ENCODE results near the gene MACROD2. TPM values are rescaled to one million over a fixed set of nuclear protein-coding genes. Genes with fewer than 3 reads are reported as not detected.

The MACROD2 gene
- total RNA-seq, 1 donor from 2014 or later = 2.5 TPM

DNA sequence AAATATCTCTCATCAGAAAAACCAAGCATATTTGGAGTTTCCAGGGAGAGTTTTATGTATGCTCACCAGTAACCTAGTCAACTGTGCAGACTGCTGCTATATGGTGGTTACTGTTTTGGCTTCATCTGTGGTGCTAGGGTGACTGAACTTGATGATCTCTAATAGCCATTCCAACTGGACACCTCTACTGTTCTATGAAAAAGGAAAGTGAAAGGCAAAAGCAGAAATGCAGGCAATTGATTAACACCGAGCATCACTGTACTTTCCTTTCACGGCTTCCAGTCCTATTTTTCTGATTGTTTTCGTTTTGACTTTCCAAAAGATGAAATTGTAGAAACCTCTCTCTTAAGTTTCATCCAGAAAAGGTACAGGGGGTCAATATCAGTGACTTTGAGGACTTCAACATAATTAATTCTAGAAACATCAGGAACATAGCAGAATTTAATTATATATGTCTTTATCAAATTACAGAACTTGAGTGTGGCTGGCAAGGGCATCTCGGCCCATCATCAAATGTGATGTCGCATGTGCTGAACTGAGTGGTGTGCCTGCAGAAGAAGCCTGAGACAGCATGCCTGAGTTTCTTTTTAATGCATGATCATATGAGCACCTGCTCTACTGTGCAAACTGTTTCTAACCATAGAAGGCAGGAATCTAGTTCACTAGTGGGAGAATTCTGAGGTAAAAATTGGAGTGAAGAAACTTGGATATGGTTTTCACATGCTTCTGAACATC lies 806.4 kb downstream of the MACROD2 start:
- Mint-ChIP-seq H3K27me3 (ENCODE audit: unreplicated experiment) (no peaks in the 10 kb centered on the region), H3K9me3 (ENCODE audit: unreplicated experiment) (no peaks in the 10 kb centered on the region), H3K4me3 (ENCODE audit: unreplicated experiment) (no peak overlapping the region), H3K36me3 (ENCODE audit: unreplicated experiment) (no peaks in the 10 kb centered on the region), H3K4me1 (ENCODE audit: unreplicated experiment) (no peaks in the 10 kb centered on the region), H3K27ac (ENCODE audit: unreplicated experiment) (no peak overlapping the region)
- TF ChIP-seq, protein P1, sequence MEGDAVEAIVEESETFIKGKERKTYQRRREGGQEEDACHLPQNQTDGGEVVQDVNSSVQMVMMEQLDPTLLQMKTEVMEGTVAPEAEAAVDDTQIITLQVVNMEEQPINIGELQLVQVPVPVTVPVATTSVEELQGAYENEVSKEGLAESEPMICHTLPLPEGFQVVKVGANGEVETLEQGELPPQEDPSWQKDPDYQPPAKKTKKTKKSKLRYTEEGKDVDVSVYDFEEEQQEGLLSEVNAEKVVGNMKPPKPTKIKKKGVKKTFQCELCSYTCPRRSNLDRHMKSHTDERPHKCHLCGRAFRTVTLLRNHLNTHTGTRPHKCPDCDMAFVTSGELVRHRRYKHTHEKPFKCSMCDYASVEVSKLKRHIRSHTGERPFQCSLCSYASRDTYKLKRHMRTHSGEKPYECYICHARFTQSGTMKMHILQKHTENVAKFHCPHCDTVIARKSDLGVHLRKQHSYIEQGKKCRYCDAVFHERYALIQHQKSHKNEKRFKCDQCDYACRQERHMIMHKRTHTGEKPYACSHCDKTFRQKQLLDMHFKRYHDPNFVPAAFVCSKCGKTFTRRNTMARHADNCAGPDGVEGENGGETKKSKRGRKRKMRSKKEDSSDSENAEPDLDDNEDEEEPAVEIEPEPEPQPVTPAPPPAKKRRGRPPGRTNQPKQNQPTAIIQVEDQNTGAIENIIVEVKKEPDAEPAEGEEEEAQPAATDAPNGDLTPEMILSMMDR (IDR thresholded peaks at IDR 0.05) = no peak
- DNase-seq (ENCODE audit: extremely low spot score, unreplicated experiment) = no peak

DNA sequence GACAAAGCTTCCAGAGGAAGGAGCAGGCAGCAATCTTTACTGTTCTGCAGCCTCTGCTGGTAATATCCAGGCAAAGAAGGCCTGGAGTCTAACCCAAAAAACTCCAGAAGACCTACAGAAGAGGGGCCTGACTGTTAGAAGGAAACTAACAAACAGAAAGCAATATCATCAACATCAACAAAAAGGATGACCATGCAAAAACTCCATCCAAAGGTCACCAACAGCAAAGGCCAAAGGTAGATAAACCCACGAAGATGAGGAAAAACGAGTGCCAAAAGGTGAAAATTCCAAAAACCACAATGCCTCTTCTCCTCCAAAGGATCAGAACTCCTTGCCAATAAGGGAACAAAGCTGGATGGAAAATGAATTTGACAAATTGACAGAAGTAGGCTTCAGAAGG lies 811.9 kb downstream of the MACROD2 start:
- H3K4me1 Mint-ChIP-seq (ENCODE audit: unreplicated experiment) = no peaks in the 10 kb centered on the region
- TF ChIP-seq, protein P1 (IDR thresholded peaks at IDR 0.05) = no peak
- H3K27me3 Mint-ChIP-seq (ENCODE audit: unreplicated experiment) = no peaks in the 10 kb centered on the region
- H3K27ac Mint-ChIP-seq (ENCODE audit: unreplicated experiment) = no peak overlapping the region
- H3K9me3 Mint-ChIP-seq (ENCODE audit: unreplicated experiment) = peaks cover 33% of the 10 kb centered on the region
- no peak for DNase-seq (ENCODE audit: extremely low spot score, unreplicated experiment)
- H3K4me3 Mint-ChIP-seq (ENCODE audit: unreplicated experiment) = no peak overlapping the region
- no peaks in the 10 kb centered on the region for H3K36me3 Mint-ChIP-seq (ENCODE audit: unreplicated experiment)

DNA sequence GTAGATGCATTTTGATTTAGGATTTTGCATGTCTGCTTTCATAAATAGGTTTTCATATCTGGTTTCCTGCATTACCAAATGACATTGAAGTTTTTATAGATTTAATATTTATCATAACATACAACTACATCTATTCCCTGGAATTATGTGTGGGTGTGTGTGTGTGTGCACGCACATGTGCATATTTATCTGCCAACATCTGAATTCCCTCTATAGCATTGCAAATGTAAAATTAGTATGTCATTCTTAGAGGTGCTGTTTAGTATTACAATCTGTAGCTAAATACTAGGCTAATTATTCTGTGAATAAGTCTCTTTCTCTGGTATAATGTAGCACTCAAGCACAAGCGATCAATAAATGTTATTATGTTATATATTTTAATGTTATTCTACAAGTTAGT lies 820.0 kb downstream of the MACROD2 start:
- Mint-ChIP-seq H3K27me3 (ENCODE audit: unreplicated experiment) (no peaks in the 10 kb centered on the region), H3K4me3 (ENCODE audit: unreplicated experiment) (no peak overlapping the region), H3K27ac (ENCODE audit: unreplicated experiment) (no peak overlapping the region), H3K4me1 (ENCODE audit: unreplicated experiment) (no peaks in the 10 kb centered on the region), H3K36me3 (ENCODE audit: unreplicated experiment) (no peaks in the 10 kb centered on the region), H3K9me3 (ENCODE audit: unreplicated experiment) (peaks cover 13% of the 10 kb centered on the region)
- DNase-seq (ENCODE audit: extremely low spot score, unreplicated experiment) = no peak
- TF ChIP-seq, protein P1 (IDR thresholded peaks at IDR 0.05) = no peak

DNA sequence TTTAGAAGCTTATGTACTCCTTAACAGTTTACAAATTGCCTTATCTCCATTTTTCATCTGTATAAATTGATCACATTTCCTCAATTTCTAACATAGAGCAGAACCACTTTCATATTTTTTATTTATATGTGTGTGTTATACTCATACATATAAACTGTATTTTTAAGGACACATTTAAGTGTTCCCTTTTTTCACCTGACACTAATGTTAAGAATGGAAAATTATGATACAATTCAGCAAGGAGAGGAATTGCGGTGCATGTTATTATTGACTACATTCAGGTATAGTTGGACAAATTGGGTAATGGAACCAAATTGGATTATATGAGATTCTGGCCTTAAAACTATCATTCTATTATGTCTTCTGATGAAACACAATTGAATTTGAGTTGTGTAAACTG lies 821.2 kb downstream of the MACROD2 start:
- TF ChIP-seq, protein P1 (IDR thresholded peaks at IDR 0.05) = no peak
- DNase-seq (ENCODE audit: extremely low spot score, unreplicated experiment) = no peak
- H3K4me3 Mint-ChIP-seq (ENCODE audit: unreplicated experiment) = no peak overlapping the region
- H3K4me1 Mint-ChIP-seq (ENCODE audit: unreplicated experiment) = no peaks in the 10 kb centered on the region
- no peaks in the 10 kb centered on the region for H3K36me3 Mint-ChIP-seq (ENCODE audit: unreplicated experiment)
- no peak overlapping the region for H3K27ac Mint-ChIP-seq (ENCODE audit: unreplicated experiment)
- peaks cover 6% of the 10 kb centered on the region for H3K9me3 Mint-ChIP-seq (ENCODE audit: unreplicated experiment)
- no peaks in the 10 kb centered on the region for H3K27me3 Mint-ChIP-seq (ENCODE audit: unreplicated experiment)

DNA sequence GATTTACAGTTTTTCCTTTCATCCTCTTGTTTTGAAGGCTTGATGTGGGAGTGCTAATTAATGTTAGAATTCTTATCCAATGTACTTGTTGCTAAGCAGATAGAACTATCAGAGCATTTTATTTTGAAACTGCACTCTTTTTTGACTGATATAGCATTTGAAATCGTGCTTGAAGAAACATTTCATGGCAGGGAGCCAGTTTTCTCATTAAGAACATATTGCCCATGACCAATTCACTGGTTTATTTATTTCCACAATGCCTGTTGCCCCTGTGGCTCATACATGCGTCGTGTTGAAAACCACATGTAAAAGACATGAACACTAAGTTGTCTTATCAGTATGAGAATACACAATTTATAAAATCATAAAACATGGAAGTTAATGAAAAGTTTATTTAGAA lies 821.8 kb downstream of the MACROD2 start:
- H3K27ac Mint-ChIP-seq (ENCODE audit: unreplicated experiment) = no peak overlapping the region
- no peak for DNase-seq (ENCODE audit: extremely low spot score, unreplicated experiment)
- peaks cover 6% of the 10 kb centered on the region for H3K9me3 Mint-ChIP-seq (ENCODE audit: unreplicated experiment)
- TF ChIP-seq, protein P1 (IDR thresholded peaks at IDR 0.05) = no peak
- H3K27me3 Mint-ChIP-seq (ENCODE audit: unreplicated experiment) = no peaks in the 10 kb centered on the region
- no peaks in the 10 kb centered on the region for H3K36me3 Mint-ChIP-seq (ENCODE audit: unreplicated experiment)
- H3K4me1 Mint-ChIP-seq (ENCODE audit: unreplicated experiment) = no peaks in the 10 kb centered on the region
- H3K4me3 Mint-ChIP-seq (ENCODE audit: unreplicated experiment) = no peak overlapping the region

Data from osteocyte (in vitro differentiated cells).